Measurements from ENCODE around the gene ATG2A.

DNA sequence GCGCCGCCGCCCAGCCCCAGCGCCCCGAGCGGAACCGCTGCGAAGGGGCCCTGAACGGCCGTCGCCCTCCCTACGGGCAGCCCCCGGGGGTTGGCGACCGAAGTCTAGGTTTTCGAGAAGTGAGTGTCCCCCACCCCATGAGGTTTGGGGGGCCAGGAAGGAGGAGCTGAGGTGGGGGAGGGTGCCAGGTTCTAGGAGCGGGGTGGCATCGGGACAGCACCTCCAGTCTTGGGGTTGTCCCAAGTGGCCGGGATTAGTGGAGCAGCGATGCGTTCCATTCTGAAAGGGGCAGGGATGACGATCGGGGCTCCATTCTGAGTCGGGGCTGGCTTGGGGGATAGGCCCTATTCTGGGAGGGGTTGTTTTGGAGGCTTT is 7.9 kb upstream of the ATG2A start:
- TF ChIP-seq, protein P1, sequence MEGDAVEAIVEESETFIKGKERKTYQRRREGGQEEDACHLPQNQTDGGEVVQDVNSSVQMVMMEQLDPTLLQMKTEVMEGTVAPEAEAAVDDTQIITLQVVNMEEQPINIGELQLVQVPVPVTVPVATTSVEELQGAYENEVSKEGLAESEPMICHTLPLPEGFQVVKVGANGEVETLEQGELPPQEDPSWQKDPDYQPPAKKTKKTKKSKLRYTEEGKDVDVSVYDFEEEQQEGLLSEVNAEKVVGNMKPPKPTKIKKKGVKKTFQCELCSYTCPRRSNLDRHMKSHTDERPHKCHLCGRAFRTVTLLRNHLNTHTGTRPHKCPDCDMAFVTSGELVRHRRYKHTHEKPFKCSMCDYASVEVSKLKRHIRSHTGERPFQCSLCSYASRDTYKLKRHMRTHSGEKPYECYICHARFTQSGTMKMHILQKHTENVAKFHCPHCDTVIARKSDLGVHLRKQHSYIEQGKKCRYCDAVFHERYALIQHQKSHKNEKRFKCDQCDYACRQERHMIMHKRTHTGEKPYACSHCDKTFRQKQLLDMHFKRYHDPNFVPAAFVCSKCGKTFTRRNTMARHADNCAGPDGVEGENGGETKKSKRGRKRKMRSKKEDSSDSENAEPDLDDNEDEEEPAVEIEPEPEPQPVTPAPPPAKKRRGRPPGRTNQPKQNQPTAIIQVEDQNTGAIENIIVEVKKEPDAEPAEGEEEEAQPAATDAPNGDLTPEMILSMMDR (IDR thresholded peaks at IDR 0.05; ENCODE audit: poor library complexity): no peak
- TF ChIP-seq EZH2 (IDR thresholded peaks at IDR 0.05; ENCODE audit: borderline replicate concordance): no peak
- no peak for TF ChIP-seq EZH2phosphoT487 (IDR thresholded peaks at IDR 0.05; ENCODE audit: low read depth, severe bottlenecking, unreplicated experiment)
